ENCODE measurements around the gene RFXANK.

GRCh38 chr19:19146865-19147264, 45.2 kb upstream of the RFXANK start:
- TF ChIP-seq POLR2A (IDR thresholded peaks at IDR 0.05) (no peak), CTCF (IDR thresholded peaks at IDR 0.05) (no peak)

All from sigmoid colon (tissue), 3 donors.